ENCODE results near the gene ENHO.

DNA sequence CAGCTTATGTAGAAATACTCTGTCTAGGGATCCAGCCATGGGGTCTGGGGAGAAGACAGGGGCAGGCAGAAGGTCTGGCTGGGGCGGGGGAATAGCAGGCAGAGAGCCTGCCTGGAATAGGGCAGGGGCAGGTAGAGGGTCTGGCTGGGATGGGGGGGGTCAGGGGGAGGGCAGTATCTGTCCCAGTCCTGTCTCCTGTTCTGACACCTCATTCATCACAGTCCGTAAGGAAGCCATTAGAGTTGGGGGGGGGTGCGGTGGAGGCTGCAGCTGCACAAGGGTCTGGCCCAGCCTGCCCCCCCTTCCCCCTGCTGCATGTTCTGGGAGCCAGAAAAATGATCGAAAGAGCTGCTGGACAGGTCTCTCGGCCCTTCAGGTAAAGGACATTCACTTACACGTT lies 34.2 kb upstream of the ENHO start:
- no peak for TF ChIP-seq CTCF (conservative IDR thresholded peaks at IDR 0.05)
- TF ChIP-seq ZFX (IDR thresholded peaks at IDR 0.05) = no peak

All from C4-2B (cell line).